GM18868 (cell line): ENCODE measurements around the gene PFKFB3.
"Not testable (repeated sequence)": the region's sequence is repeated elsewhere in the genome, so short reads cannot be mapped to it uniquely, and the experiment has no call there.

Experiments
- ATAC-seq: cut with Tn5 transposase; IDR thresholded peaks from one replicate; pipeline ENCODE4 v1.9.1; 2021; ENCODE audit warnings: mild to moderate bottlenecking, moderate library complexity; ENCODE audit not compliant: unreplicated experiment

Gene PFKFB3

GRCh38 chr10:6200734-6201515 lies 1.8 kb upstream of the PFKFB3 start:
- no peak for ATAC-seq

GRCh38 chr10:6201516-6201975 lies 1.2 kb upstream of the PFKFB3 start:
- ATAC-seq = peak; percentile 61

GRCh38 chr10:6202098-6202683 lies 541 bp upstream of the PFKFB3 start:
- ATAC-seq = no peak

- peak; percentile 40 for ATAC-seq
Observed at GRCh38 chr10:6203331-6204062, 765 bp downstream of the PFKFB3 start.

GRCh38 chr10:6204063-6204340 lies 1.3 kb downstream of the PFKFB3 start:
- ATAC-seq = no peak

GRCh38 chr10:6204341-6205191 lies 1.8 kb downstream of the PFKFB3 start:
- ATAC-seq = no peak

- not testable (repeated sequence) for ATAC-seq
Observed at GRCh38 chr10:6206486-6206885, 3.8 kb downstream of the PFKFB3 start.

GRCh38 chr10:6207658-6208057 lies 4.9 kb downstream of the PFKFB3 start:
- ATAC-seq = no peak

- no peak for ATAC-seq
Observed at GRCh38 chr10:6208799-6209235, 6.1 kb downstream of the PFKFB3 start.

GRCh38 chr10:6211341-6211670 lies 8.6 kb downstream of the PFKFB3 start:
- ATAC-seq = no peak

- no peak for ATAC-seq
Observed at GRCh38 chr10:6211671-6212635, 9.2 kb downstream of the PFKFB3 start.

- no peak for ATAC-seq
Observed at GRCh38 chr10:6212806-6213205, 10.1 kb downstream of the PFKFB3 start.

- no peak for ATAC-seq
Observed at GRCh38 chr10:6213257-6213905, 10.6 kb downstream of the PFKFB3 start.

GRCh38 chr10:6213908-6214307 lies 11.2 kb downstream of the PFKFB3 start:
- no peak for ATAC-seq

- ATAC-seq = no peak
Observed at GRCh38 chr10:6214612-6215011, 11.9 kb downstream of the PFKFB3 start.

GRCh38 chr10:6215241-6215640 lies 12.5 kb downstream of the PFKFB3 start:
- ATAC-seq = no peak

- ATAC-seq = no peak
Observed at GRCh38 chr10:6215683-6216484, 13.2 kb downstream of the PFKFB3 start.

GRCh38 chr10:6216916-6217315 lies 14.2 kb downstream of the PFKFB3 start:
- no peak for ATAC-seq

- ATAC-seq = no peak
Observed at GRCh38 chr10:6217611-6218010, 14.9 kb downstream of the PFKFB3 start.
